ENCODE results near the gene GUCY1A1. TPM values are rescaled to one million over a fixed set of nuclear protein-coding genes. Genes with fewer than 3 reads are reported as not detected.

The GUCY1A1 gene
- total RNA-seq, 1 experiment from 2014 or later: 23.6 TPM

DNA sequence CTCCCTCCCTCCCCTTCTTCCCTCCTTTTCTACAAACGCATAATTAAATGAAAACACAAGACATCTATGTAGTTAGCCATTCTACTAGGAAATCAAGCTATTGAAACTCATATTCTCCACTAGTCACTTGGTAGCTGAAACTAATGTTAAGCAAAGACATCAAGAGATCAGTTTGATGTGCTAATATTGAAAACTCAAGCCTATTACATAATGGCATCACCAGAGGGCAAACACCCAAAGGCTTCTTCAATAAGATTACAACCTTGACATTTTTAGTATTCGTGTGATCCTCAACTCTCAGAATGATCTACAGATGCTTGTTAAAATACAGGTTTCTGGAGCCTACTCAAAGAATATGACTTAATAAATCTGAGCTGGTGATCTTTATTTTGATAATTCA, 6.2 kb upstream of the GUCY1A1 start:
- intact Hi-C loops (cut with micrococcal nuclease; ENCODE audit: unreplicated experiment): no loop called here
- CTCF ChIA-PET: interaction anchor here (0.6 kb wide), 1 partner anchor 979 kb away, joined by 3 read pairs; no protein-coding TSS in a partner anchor
- H3K27me3 Mint-ChIP-seq (ENCODE audit: unreplicated experiment): no peaks in the 10 kb centered on the region
- H3K4me3 Mint-ChIP-seq (ENCODE audit: low read depth, unreplicated experiment): no peak overlapping the region
- no peaks in the 10 kb centered on the region for H3K9me3 Mint-ChIP-seq (ENCODE audit: low read depth, unreplicated experiment)
- no peaks in the 10 kb centered on the region for H3K4me1 Mint-ChIP-seq (ENCODE audit: low read depth, unreplicated experiment)
- no TSS peak for BruUV-seq (replicated peaks)
- DNase-seq: no peak
- TF ChIP-seq, protein P1, sequence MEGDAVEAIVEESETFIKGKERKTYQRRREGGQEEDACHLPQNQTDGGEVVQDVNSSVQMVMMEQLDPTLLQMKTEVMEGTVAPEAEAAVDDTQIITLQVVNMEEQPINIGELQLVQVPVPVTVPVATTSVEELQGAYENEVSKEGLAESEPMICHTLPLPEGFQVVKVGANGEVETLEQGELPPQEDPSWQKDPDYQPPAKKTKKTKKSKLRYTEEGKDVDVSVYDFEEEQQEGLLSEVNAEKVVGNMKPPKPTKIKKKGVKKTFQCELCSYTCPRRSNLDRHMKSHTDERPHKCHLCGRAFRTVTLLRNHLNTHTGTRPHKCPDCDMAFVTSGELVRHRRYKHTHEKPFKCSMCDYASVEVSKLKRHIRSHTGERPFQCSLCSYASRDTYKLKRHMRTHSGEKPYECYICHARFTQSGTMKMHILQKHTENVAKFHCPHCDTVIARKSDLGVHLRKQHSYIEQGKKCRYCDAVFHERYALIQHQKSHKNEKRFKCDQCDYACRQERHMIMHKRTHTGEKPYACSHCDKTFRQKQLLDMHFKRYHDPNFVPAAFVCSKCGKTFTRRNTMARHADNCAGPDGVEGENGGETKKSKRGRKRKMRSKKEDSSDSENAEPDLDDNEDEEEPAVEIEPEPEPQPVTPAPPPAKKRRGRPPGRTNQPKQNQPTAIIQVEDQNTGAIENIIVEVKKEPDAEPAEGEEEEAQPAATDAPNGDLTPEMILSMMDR (IDR thresholded peaks at IDR 0.05; ENCODE audit: unreplicated experiment): no peak
- no peaks in the 10 kb centered on the region for H3K36me3 Mint-ChIP-seq (ENCODE audit: insufficient read depth, unreplicated experiment)
- H3K27ac Mint-ChIP-seq (ENCODE audit: unreplicated experiment): no peak overlapping the region

GRCh38 chr4:155665054-155665453, 1.6 kb upstream of the GUCY1A1 start:
- no peaks in the 10 kb centered on the region for H3K9me3 Mint-ChIP-seq (ENCODE audit: low read depth, unreplicated experiment)
- TF ChIP-seq, protein P1 (IDR thresholded peaks at IDR 0.05; ENCODE audit: unreplicated experiment): no peak
- H3K4me3 Mint-ChIP-seq (ENCODE audit: low read depth, unreplicated experiment): no peak overlapping the region
- H3K4me1 Mint-ChIP-seq (ENCODE audit: low read depth, unreplicated experiment): peaks cover 8% of the 10 kb centered on the region
- CTCF ChIA-PET: no interaction called here
- H3K27ac Mint-ChIP-seq (ENCODE audit: unreplicated experiment): no peak overlapping the region
- H3K36me3 Mint-ChIP-seq (ENCODE audit: insufficient read depth, unreplicated experiment): peaks cover 24% of the 10 kb centered on the region
- no peaks in the 10 kb centered on the region for H3K27me3 Mint-ChIP-seq (ENCODE audit: unreplicated experiment)
- BruUV-seq (replicated peaks): no TSS peak
- intact Hi-C loops (cut with micrococcal nuclease; ENCODE audit: unreplicated experiment): loop anchor here (5.0 kb wide), 1 partner anchor 97 kb away; no protein-coding TSS in a partner anchor
- no peak for DNase-seq

- CTCF ChIA-PET: no interaction called here
- intact Hi-C loops (cut with micrococcal nuclease; ENCODE audit: unreplicated experiment): loop anchor here (1.0 to 5.0 kb wide), 2 partner anchors 95 to 138 kb away; no protein-coding TSS in a partner anchor
- TF ChIP-seq, protein P1 (IDR thresholded peaks at IDR 0.05; ENCODE audit: unreplicated experiment): no peak
- no TSS peak for BruUV-seq (replicated peaks)
- H3K4me1 Mint-ChIP-seq (ENCODE audit: low read depth, unreplicated experiment): peaks cover 29% of the 10 kb centered on the region
- DNase-seq: peak; percentile 65
- H3K36me3 Mint-ChIP-seq (ENCODE audit: insufficient read depth, unreplicated experiment): peaks cover 34% of the 10 kb centered on the region
- H3K27ac Mint-ChIP-seq (ENCODE audit: unreplicated experiment): peak overlapping the region; percentile 81
- peak overlapping the region; percentile 85 for H3K4me3 Mint-ChIP-seq (ENCODE audit: low read depth, unreplicated experiment)
- H3K9me3 Mint-ChIP-seq (ENCODE audit: low read depth, unreplicated experiment): no peaks in the 10 kb centered on the region
- H3K27me3 Mint-ChIP-seq (ENCODE audit: unreplicated experiment): no peaks in the 10 kb centered on the region
These were observed 547 bp downstream of the GUCY1A1 start for GRCh38 chr4:155667222-155667567.

DNA sequence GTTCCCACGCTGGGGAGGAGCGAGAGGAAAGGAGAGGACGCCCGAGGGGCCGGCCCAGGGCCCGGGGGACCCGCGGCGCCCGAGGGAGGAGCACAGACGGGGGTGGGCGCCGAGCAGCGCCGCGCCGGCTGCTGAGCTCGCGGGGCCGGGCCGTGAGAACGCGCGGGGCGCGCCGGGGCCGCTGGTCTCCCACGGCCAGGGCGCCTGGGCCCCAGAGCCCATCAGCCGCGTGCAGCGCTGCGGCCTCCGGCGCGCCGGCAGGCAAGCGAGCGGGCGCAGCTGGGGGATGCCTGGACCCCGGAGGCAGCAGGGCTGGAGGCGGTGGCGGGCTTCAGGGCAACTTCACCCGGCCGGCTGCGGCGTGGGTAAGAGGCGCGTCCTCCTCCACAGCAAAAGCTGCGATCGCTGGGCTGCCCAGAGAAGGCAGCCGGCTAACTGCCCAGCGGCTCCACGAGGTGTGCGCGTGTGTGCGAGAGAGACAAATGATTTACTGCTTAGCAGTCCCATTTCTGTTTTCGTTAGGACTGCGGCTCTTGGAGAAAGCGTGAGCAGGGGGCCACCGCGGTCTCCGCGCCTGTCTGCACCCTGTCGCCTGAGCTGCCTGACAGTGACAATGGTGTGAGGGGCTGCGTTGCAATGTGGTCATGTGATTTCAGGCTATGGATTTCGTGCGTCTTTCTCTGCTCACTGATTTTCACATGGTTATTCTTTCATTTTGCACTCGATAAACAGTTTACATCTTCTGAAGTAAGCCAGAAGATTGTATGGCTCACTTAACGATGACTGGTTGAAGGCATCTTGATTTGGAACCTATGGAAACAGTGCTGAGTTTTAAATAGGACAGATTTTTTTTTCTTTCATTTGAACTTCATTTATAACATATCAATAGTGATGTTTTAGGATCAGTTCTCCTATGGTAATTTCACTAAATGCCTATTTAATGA, 1.2 kb downstream of the GUCY1A1 start:
- H3K9me3 Mint-ChIP-seq (ENCODE audit: low read depth, unreplicated experiment): no peaks in the 10 kb centered on the region
- BruUV-seq (replicated peaks): no TSS peak
- peak; percentile 45 for DNase-seq
- TF ChIP-seq, protein P1 (IDR thresholded peaks at IDR 0.05; ENCODE audit: unreplicated experiment): no peak
- peak overlapping the region; percentile 85 for H3K4me3 Mint-ChIP-seq (ENCODE audit: low read depth, unreplicated experiment)
- intact Hi-C loops (cut with micrococcal nuclease; ENCODE audit: unreplicated experiment): loop anchor here (1.0 to 5.0 kb wide), 2 partner anchors 94 to 139 kb away; no protein-coding TSS in a partner anchor
- H3K27ac Mint-ChIP-seq (ENCODE audit: unreplicated experiment): peak overlapping the region; percentile 81
- no peaks in the 10 kb centered on the region for H3K27me3 Mint-ChIP-seq (ENCODE audit: unreplicated experiment)
- peaks cover 34% of the 10 kb centered on the region for H3K36me3 Mint-ChIP-seq (ENCODE audit: insufficient read depth, unreplicated experiment)
- H3K4me1 Mint-ChIP-seq (ENCODE audit: low read depth, unreplicated experiment): peaks cover 36% of the 10 kb centered on the region
- CTCF ChIA-PET: no interaction called here

Measured in Calu3 (cell line).